HG03064 (cell line): ENCODE data around the gene MSN.
"Not testable (repeated sequence)": the region's sequence is repeated elsewhere in the genome, so short reads cannot be mapped to it uniquely, and the experiment has no call there.

Experiments
- ATAC-seq: cut with Tn5 transposase; IDR thresholded peaks from one replicate; pipeline ENCODE4 v1.9.1; 2021; ENCODE audit warnings: low read depth; ENCODE audit not compliant: unreplicated experiment

Gene MSN

GRCh38 chrX:65712005-65712806 lies 44.8 kb downstream of the MSN start:
- no peak for ATAC-seq

- no peak for ATAC-seq
Measured at GRCh38 chrX:65718538-65718937, 51.1 kb downstream of the MSN start.

- ATAC-seq: no peak
Measured at GRCh38 chrX:65720381-65720964, 53.0 kb downstream of the MSN start.

- ATAC-seq: peak; percentile 60
Measured at GRCh38 chrX:65723706-65724105, 56.3 kb downstream of the MSN start.

GRCh38 chrX:65726715-65727114 lies 59.3 kb downstream of the MSN start:
- ATAC-seq: no peak

- no peak for ATAC-seq
Measured at GRCh38 chrX:65731684-65732289, 64.3 kb downstream of the MSN start.

GRCh38 chrX:65740909-65741308 lies 73.5 kb downstream of the MSN start:
- no peak for ATAC-seq

GRCh38 chrX:65741823-65742222 lies 74.4 kb downstream of the MSN start:
- no peak for ATAC-seq

- no peak for ATAC-seq
Measured at GRCh38 chrX:65744965-65745364, 77.5 kb downstream of the MSN start.

GRCh38 chrX:65745427-65745826 lies 78.0 kb downstream of the MSN start:
- ATAC-seq: no peak

- no peak for ATAC-seq
Measured at GRCh38 chrX:65745992-65746391, 78.5 kb downstream of the MSN start.

- ATAC-seq: peak; percentile 91
Measured at GRCh38 chrX:65750674-65751469, 83.4 kb downstream of the MSN start.

- no peak for ATAC-seq
Measured at GRCh38 chrX:65751519-65751918, 84.1 kb downstream of the MSN start.

GRCh38 chrX:65752294-65752693 lies 84.8 kb downstream of the MSN start:
- ATAC-seq: no peak

GRCh38 chrX:65755786-65756185 lies 88.3 kb downstream of the MSN start:
- ATAC-seq: no peak

GRCh38 chrX:65757943-65758342 lies 90.5 kb downstream of the MSN start:
- ATAC-seq: no peak

- ATAC-seq: no peak
Measured at GRCh38 chrX:65758505-65758904, 91.1 kb downstream of the MSN start.

GRCh38 chrX:65759525-65759924 lies 92.1 kb downstream of the MSN start:
- ATAC-seq: not testable (repeated sequence)

GRCh38 chrX:65769564-65770292 lies 102.3 kb downstream of the MSN start:
- no peak for ATAC-seq

- ATAC-seq: no peak
Measured at GRCh38 chrX:65772842-65773241, 105.4 kb downstream of the MSN start.
